Activated naive CD4-positive, alpha-beta T cell treated with anti-CD3 and anti-CD28 coated beads, Interleukin-2, amount 10 ng/mL, durations not matched to agents 7 days and 5 days (primary cell): ENCODE data around the gene XKR8.
"Not testable (repeated sequence)": the region's sequence is repeated elsewhere in the genome, so short reads cannot be mapped to it uniquely, and the experiment has no call there.

Experiments used
- CTCF ChIA-PET: fragments of 350-600 bp; sonication (Branson Sonifier 250); formaldehyde crosslinking; loops from one replicate; lab custom pipeline; 2021; ENCODE audit warnings: antibody characterized with exemption; lab: Charles Lee
- DNase-seq: peaks from one replicate; pipeline ENCODE4 v3.0.0-alpha.2; 2020
- H3K27ac Mint-ChIP-seq: one replicate; pipeline ENCODE4 v1.8.0; 2021; ENCODE audit warnings: mild to moderate bottlenecking, moderate library complexity, mixed read lengths
- H3K27me3 Mint-ChIP-seq: one replicate; pipeline ENCODE4 v1.8.0; 2021; ENCODE audit warnings: mild to moderate bottlenecking, mixed read lengths
- H3K36me3 Mint-ChIP-seq: one replicate; pipeline ENCODE4 v1.8.0; 2021; ENCODE audit warnings: mixed read lengths
- H3K4me1 Mint-ChIP-seq: one replicate; pipeline ENCODE4 v1.8.0; 2021; ENCODE audit warnings: mixed read lengths
- H3K4me3 Mint-ChIP-seq: one replicate; pipeline ENCODE4 v1.8.0; 2021; ENCODE audit warnings: mild to moderate bottlenecking, moderate library complexity, mixed read lengths
- H3K9me3 Mint-ChIP-seq: one replicate; pipeline ENCODE4 v1.8.0; 2021; ENCODE audit warnings: mixed read lengths

XKR8 gene

DNA sequence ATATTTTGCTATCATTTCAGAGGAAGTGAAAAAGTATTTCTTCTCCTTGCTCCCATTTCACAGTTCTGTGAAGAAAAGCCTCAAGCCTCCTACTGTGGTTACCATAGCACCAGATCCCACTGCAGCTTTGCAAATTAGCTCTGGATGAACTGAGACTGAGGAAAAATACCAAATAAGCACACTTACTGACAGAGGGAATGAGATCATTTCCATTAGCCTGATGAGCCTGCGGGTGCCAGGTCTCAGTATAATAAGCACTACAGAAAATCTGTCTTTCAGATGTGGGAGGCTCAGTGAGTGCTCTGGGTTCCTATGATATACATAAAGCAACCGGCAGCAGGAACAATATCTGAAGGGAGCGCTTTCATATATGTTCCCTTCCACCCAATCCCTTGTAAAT lies 21.4 kb downstream of the XKR8 start:
- Mint-ChIP-seq H3K4me1 (peaks cover 2% of the 10 kb centered on the region), H3K36me3 (peaks cover 10% of the 10 kb centered on the region), H3K4me3 (no peak overlapping the region), H3K9me3 (no peaks in the 10 kb centered on the region), H3K27ac (no peak overlapping the region), H3K27me3 (no peaks in the 10 kb centered on the region)
- CTCF ChIA-PET: interaction anchor here (1.4 to 5.9 kb wide), 6 partner anchors 10 to 311 kb away, joined by 3 to 35 read pairs (median 6); partner anchors contain the start of gene EYA3
- DNase-seq: no peak

GRCh38 chr1:27990920-27991537 lies 31.3 kb downstream of the XKR8 start:
- no peaks in the 10 kb centered on the region for H3K27me3 Mint-ChIP-seq
- no peaks in the 10 kb centered on the region for H3K9me3 Mint-ChIP-seq
- CTCF ChIA-PET: interaction anchor here (0.6 to 1.7 kb wide), 3 partner anchors 12 to 121 kb away, joined by 3 to 5 read pairs (median 3); no protein-coding TSS in a partner anchor
- no peak overlapping the region for H3K4me3 Mint-ChIP-seq
- H3K4me1 Mint-ChIP-seq: peaks cover 37% of the 10 kb centered on the region
- no peak overlapping the region for H3K27ac Mint-ChIP-seq
- H3K36me3 Mint-ChIP-seq: peaks cover 55% of the 10 kb centered on the region
- DNase-seq: no peak

GRCh38 chr1:27992276-27992675 lies 32.5 kb downstream of the XKR8 start:
- H3K36me3 Mint-ChIP-seq: peaks cover 62% of the 10 kb centered on the region
- H3K4me3 Mint-ChIP-seq: no peak overlapping the region
- H3K4me1 Mint-ChIP-seq: peaks cover 43% of the 10 kb centered on the region
- CTCF ChIA-PET: interaction anchor here (1.6 kb wide), 1 partner anchor 11 kb away, joined by 5 read pairs; no protein-coding TSS in a partner anchor
- no peaks in the 10 kb centered on the region for H3K27me3 Mint-ChIP-seq
- peak overlapping the region; percentile 82 for H3K27ac Mint-ChIP-seq
- peak; percentile 68 for DNase-seq
- no peaks in the 10 kb centered on the region for H3K9me3 Mint-ChIP-seq

- no peak overlapping the region for H3K4me3 Mint-ChIP-seq
- H3K4me1 Mint-ChIP-seq: peaks cover 39% of the 10 kb centered on the region
- H3K27me3 Mint-ChIP-seq: no peaks in the 10 kb centered on the region
- DNase-seq: peak; percentile 27
- no peaks in the 10 kb centered on the region for H3K9me3 Mint-ChIP-seq
- CTCF ChIA-PET: interaction anchor here (0.6 to 1.6 kb wide), 2 partner anchors 10 to 95 kb away, joined by 3 to 5 read pairs; no protein-coding TSS in a partner anchor
- H3K36me3 Mint-ChIP-seq: peaks cover 62% of the 10 kb centered on the region
- H3K27ac Mint-ChIP-seq: peak overlapping the region; percentile 84
Observed at GRCh38 chr1:27993241-27993640, 33.5 kb downstream of the XKR8 start.

GRCh38 chr1:27994060-27994459 lies 34.3 kb downstream of the XKR8 start:
- no peaks in the 10 kb centered on the region for H3K9me3 Mint-ChIP-seq
- H3K27me3 Mint-ChIP-seq: no peaks in the 10 kb centered on the region
- no peak overlapping the region for H3K4me3 Mint-ChIP-seq
- H3K4me1 Mint-ChIP-seq: peaks cover 39% of the 10 kb centered on the region
- H3K27ac Mint-ChIP-seq: peak overlapping the region; percentile 42
- DNase-seq: no peak
- CTCF ChIA-PET: interaction anchor here (0.6 kb wide), 1 partner anchor 96 kb away, joined by 3 read pairs; no protein-coding TSS in a partner anchor
- H3K36me3 Mint-ChIP-seq: peaks cover 58% of the 10 kb centered on the region

- H3K36me3 Mint-ChIP-seq: peaks cover 56% of the 10 kb centered on the region
- H3K4me1 Mint-ChIP-seq: peaks cover 39% of the 10 kb centered on the region
- CTCF ChIA-PET: interaction anchor here (1.0 to 1.2 kb wide), 2 partner anchors 13 to 54 kb away, joined by 3 read pairs; no protein-coding TSS in a partner anchor
Observed at GRCh38 chr1:27994526-27994925, 34.8 kb downstream of the XKR8 start.

GRCh38 chr1:27999055-27999454 lies 39.3 kb downstream of the XKR8 start:
- no peak overlapping the region for H3K4me3 Mint-ChIP-seq
- CTCF ChIA-PET: interaction anchor here (1.2 kb wide), 1 partner anchor 210 kb away, joined by 3 read pairs; no protein-coding TSS in a partner anchor
- no peaks in the 10 kb centered on the region for H3K9me3 Mint-ChIP-seq
- H3K4me1 Mint-ChIP-seq: peaks cover 12% of the 10 kb centered on the region
- H3K27me3 Mint-ChIP-seq: no peaks in the 10 kb centered on the region
- DNase-seq: no peak
- no peak overlapping the region for H3K27ac Mint-ChIP-seq
- peaks cover 41% of the 10 kb centered on the region for H3K36me3 Mint-ChIP-seq

More at GRCh38 chr1:27994526-27994925, 34.8 kb downstream of the XKR8 start:
- H3K4me3 Mint-ChIP-seq, DNase-seq, H3K27ac Mint-ChIP-seq, H3K27me3 Mint-ChIP-seq, H3K9me3 Mint-ChIP-seq: not testable (repeated sequence)

DNA sequence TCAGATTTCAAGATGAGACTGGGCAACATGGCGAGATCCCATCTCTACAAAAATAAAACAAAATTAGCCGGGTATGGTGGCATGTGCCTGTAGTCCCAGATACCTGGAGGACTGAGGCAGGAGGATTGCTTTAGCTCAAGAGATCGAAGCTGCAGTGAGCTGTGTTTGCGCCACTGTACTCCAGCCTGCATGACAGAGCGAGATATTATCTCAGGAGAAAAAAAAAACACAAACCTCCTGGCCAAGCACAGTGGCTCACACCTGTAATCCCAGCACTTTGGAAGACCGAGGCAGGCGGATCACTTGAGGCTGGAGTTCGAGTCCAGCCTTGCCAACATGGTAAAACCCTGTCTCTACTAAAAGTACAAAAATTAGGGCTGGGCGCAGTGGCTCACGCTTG lies 42.8 kb downstream of the XKR8 start:
- DNase-seq: no peak
- Mint-ChIP-seq H3K9me3 (no peaks in the 10 kb centered on the region), H3K4me1 (no peaks in the 10 kb centered on the region), H3K4me3 (no peak overlapping the region), H3K27ac (no peak overlapping the region), H3K27me3 (no peaks in the 10 kb centered on the region), H3K36me3 (peaks cover 35% of the 10 kb centered on the region)
- CTCF ChIA-PET: interaction anchor here (1.7 kb wide), 1 partner anchor 10 kb away, joined by 5 read pairs; no protein-coding TSS in a partner anchor

GRCh38 chr1:28003117-28003516 lies 43.3 kb downstream of the XKR8 start:
- CTCF ChIA-PET: interaction anchor here (1.7 kb wide), 1 partner anchor 11 kb away, joined by 5 read pairs; no protein-coding TSS in a partner anchor
- H3K36me3 Mint-ChIP-seq: peaks cover 32% of the 10 kb centered on the region
- not testable (repeated sequence) for H3K4me1 Mint-ChIP-seq

DNA sequence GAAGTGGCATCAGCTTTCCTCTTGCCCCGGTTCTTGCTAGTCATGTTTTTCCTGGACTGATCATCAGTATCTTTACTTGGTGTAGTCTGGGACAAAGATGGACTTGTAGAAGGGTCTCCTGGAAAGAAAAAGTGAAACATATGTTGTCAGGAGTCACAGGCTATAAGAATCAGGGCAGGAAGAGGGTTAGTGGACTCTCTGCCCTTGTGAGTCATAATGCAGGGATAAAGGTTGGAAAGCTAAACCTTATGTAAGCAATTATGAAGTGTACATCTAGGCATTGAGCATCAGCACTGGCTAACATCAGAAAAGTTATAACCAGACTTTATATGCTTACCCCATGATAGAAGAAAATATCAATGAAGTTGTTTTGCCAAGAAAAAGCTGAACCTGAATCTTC lies 51.2 kb downstream of the XKR8 start:
- Mint-ChIP-seq H3K27me3 (no peaks in the 10 kb centered on the region), H3K36me3 (peaks cover 33% of the 10 kb centered on the region), H3K9me3 (no peaks in the 10 kb centered on the region), H3K4me1 (no peaks in the 10 kb centered on the region), H3K27ac (no peak overlapping the region), H3K4me3 (no peak overlapping the region)
- CTCF ChIA-PET: interaction anchor here (0.8 kb wide), 1 partner anchor 159 kb away, joined by 3 read pairs; no protein-coding TSS in a partner anchor
- no peak for DNase-seq

More at GRCh38 chr1:28003117-28003516, 43.3 kb downstream of the XKR8 start:
- H3K9me3 Mint-ChIP-seq, H3K27me3 Mint-ChIP-seq, DNase-seq, H3K27ac Mint-ChIP-seq, H3K4me3 Mint-ChIP-seq: not testable (repeated sequence)
